Measurements from ENCODE around the gene CYP2C18. TPM values are rescaled to one million over a fixed set of nuclear protein-coding genes. Genes with fewer than 3 reads are reported as not detected.
"Not testable (repeated sequence)": the region's sequence is repeated elsewhere in the genome, so short reads cannot be mapped to it uniquely, and the experiment has no call there.

CYP2C18 gene
- polyA plus RNA-seq (2011; rRNA removed) (not detected in 2 replicates), polyA minus RNA-seq (2011; rRNA and poly(A)+ RNA removed) (not detected in 2 replicates)

DNA sequence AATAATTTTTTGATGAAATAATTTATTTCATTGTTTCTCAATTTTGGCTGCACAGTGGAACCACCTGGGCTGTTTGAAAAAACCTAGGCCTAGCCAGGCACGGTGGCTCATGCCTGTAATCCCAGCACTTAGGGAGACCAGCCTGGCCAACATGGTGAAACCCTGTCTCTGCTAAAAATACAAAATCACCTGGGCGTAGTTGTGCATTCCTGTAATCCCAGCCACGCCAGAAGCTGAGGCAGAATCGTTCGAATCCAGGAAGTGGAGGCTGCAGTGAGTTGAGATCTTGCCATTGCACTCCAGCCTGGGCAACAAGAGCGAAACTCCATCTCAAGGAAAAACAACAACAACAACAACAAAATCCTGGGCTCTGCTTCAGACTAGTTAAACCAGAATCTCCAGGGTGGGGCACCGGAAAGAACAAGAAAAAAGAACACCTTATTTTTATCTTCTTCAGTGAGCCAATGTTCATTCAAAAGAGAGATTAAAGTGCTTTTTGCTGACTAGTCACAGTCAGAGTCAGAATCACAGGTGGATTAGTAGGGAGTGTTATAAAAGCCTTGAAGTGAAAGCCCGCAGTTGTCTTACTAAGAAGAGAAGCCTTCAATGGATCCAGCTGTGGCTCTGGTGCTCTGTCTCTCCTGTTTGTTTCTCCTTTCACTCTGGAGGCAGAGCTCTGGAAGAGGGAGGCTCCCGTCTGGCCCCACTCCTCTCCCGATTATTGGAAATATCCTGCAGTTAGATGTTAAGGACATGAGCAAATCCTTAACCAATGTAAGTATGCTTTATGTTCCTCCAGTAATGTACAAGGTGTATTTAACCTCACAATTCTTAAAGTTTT, at the start of gene CYP2C18:
CYP2C18 (plus strand) TSS at position 516 of the 841 bp plus-strand sequence; CDS start at position 607, 91 bp downstream.
- POLR2A ChIA-PET = no interaction called here
- TF ChIP-seq, protein P1, sequence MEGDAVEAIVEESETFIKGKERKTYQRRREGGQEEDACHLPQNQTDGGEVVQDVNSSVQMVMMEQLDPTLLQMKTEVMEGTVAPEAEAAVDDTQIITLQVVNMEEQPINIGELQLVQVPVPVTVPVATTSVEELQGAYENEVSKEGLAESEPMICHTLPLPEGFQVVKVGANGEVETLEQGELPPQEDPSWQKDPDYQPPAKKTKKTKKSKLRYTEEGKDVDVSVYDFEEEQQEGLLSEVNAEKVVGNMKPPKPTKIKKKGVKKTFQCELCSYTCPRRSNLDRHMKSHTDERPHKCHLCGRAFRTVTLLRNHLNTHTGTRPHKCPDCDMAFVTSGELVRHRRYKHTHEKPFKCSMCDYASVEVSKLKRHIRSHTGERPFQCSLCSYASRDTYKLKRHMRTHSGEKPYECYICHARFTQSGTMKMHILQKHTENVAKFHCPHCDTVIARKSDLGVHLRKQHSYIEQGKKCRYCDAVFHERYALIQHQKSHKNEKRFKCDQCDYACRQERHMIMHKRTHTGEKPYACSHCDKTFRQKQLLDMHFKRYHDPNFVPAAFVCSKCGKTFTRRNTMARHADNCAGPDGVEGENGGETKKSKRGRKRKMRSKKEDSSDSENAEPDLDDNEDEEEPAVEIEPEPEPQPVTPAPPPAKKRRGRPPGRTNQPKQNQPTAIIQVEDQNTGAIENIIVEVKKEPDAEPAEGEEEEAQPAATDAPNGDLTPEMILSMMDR (IDR thresholded peaks at IDR 0.05; ENCODE audit: insufficient read depth, low read depth, low read length) = no peak
- CTCF ChIA-PET = no interaction called here
- Histone ChIP-seq H3K27me3 (ENCODE audit: control insufficient read depth, insufficient read depth, low read length) (no peaks in the 10 kb centered on the region), H3K4me3 (ENCODE audit: low read depth, low read length) (no peak within 1 kb of the TSS), H3K36me3 (ENCODE audit: control insufficient read depth, insufficient read depth, low read length) (no peaks in the 10 kb centered on the region)
- DNase-seq (ENCODE audit: low read depth) = no peak

DNA sequence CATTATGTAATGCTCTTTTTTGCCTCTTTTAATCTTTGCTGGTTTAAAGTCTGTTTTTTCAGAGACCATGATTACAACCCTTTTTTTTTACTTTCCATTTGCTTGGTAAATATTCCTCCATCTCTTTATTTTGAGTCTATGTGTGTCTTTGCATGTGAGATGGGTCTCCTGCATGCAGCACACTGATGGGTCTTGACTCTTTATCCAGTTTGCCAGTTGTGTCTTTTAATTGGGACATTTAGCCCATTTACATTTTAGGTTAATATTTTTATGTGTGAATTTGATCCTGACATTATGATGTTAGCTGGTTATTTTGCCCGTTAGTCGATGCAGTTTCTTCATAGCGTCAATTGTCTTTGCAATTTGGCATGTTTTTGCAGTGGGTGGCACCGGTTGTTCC, 45.4 kb upstream of the CYP2C18 start:
- H3K36me3 ChIP-seq (ENCODE audit: control insufficient read depth, insufficient read depth, low read length); H3K4me3 ChIP-seq (ENCODE audit: low read depth, low read length); H3K27me3 ChIP-seq (ENCODE audit: control insufficient read depth, insufficient read depth, low read length); DNase-seq (ENCODE audit: low read depth); CTCF ChIA-PET; POLR2A ChIA-PET: not testable (repeated sequence)

DNA sequence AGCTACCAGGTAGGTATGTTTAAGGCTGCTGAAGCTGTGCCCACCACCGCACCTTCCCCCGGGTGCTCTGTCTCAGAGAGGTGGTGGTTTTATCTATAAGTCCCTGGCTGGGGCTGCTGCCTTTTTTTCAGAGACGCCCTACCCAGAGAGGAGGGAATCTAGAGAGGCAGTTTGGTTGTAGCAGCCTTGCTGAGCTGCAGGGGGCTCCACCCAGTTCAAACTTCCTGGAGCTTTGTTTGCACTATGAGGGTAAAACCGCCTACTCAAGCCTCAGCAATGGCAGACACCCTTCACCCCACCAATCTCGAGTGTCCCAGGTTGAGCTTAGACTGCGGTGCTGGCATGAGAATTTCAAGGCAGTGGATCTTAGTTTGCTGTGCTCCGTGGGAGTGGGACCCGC, 43.6 kb upstream of the CYP2C18 start:
- ChIA-PET POLR2A (no interaction called here), CTCF (interaction anchor here (0.8 to 1.4 kb wide), 2 partner anchors 9 to 10 kb away, joined by 4 to 5 read pairs; no protein-coding TSS in a partner anchor)
- H3K27me3 ChIP-seq (ENCODE audit: control insufficient read depth, insufficient read depth, low read length) = no peaks in the 10 kb centered on the region
- H3K36me3 ChIP-seq (ENCODE audit: control insufficient read depth, insufficient read depth, low read length) = no peaks in the 10 kb centered on the region
- TF ChIP-seq, protein P1 (IDR thresholded peaks at IDR 0.05; ENCODE audit: insufficient read depth, low read depth, low read length) = no peak
- H3K4me3 ChIP-seq (ENCODE audit: low read depth, low read length) = no peak overlapping the region
- no peak for DNase-seq (ENCODE audit: low read depth)

DNA sequence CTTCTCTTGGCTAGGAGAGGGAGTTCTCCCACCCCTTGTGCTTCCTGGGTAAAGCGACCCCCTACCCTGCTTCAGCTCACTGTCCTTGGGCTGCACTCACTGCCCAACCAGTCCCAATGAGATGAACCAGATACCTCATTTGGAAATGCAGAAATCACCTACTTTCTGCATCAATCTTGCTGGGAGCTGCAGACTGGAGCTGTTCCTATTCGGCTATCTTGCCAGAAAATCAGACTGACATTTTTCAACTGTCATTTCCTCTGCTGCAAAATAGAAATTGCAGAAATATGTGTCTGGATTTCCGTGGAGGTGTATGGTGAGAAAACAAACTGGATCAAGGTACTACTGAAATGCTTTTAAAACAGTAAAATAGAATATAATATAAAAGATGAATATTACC, 43.0 kb upstream of the CYP2C18 start:
- Histone ChIP-seq H3K27me3 (ENCODE audit: control insufficient read depth, insufficient read depth, low read length) (no peaks in the 10 kb centered on the region), H3K36me3 (ENCODE audit: control insufficient read depth, insufficient read depth, low read length) (no peaks in the 10 kb centered on the region), H3K4me3 (ENCODE audit: low read depth, low read length) (no peak overlapping the region)
- no peak for DNase-seq (ENCODE audit: low read depth)
- CTCF ChIA-PET = interaction anchor here (1.4 kb wide), 1 partner anchor 11 kb away, joined by 5 read pairs; no protein-coding TSS in a partner anchor
- TF ChIP-seq, protein P1 (IDR thresholded peaks at IDR 0.05; ENCODE audit: insufficient read depth, low read depth, low read length) = no peak
- POLR2A ChIA-PET = no interaction called here

DNA sequence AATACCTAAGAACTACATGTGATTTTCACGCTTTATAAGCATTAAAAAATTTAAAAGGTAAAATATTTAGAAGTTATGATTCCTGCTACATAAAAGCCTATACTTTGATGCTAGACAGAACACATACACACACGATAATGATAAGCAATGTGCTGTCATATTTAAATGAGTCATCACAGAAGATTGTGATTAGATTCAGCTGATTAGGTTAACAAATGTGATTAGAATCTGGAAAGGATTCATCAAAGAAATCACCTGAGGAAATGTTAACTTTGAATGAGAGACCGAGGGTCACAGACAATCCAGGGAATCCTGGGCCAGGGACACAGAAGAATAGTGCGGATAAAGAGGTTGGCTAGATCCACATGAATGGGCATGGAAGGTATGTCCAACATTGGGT, 42.0 kb upstream of the CYP2C18 start:
- Histone ChIP-seq H3K4me3 (ENCODE audit: low read depth, low read length) (no peak overlapping the region), H3K36me3 (ENCODE audit: control insufficient read depth, insufficient read depth, low read length) (no peaks in the 10 kb centered on the region), H3K27me3 (ENCODE audit: control insufficient read depth, insufficient read depth, low read length) (no peaks in the 10 kb centered on the region)
- TF ChIP-seq, protein P1 (IDR thresholded peaks at IDR 0.05; ENCODE audit: insufficient read depth, low read depth, low read length) = no peak
- ChIA-PET CTCF (no interaction called here), POLR2A (no interaction called here)
- DNase-seq (ENCODE audit: low read depth) = no peak
